Activated CD8-positive, alpha-beta memory T cell treated with anti-CD3 and anti-CD28 coated beads, Interleukin-2, amount 50 U/mL, for 24 hours (primary cell): ENCODE data around the gene PDE4D.

ENCODE experiments used
- DNase-seq: peaks from one replicate; pipeline ENCODE4 v3.0.0-alpha.2; 2020; ENCODE audit errors: extremely low read depth

PDE4D gene

GRCh38 chr5:59366784-59367183 lies 526.7 kb downstream of the PDE4D start:
- no peak for DNase-seq

- DNase-seq: no peak
These were observed 531.1 kb downstream of the PDE4D start for GRCh38 chr5:59362438-59362837.

GRCh38 chr5:59361454-59361853 lies 532.1 kb downstream of the PDE4D start:
- no peak for DNase-seq

GRCh38 chr5:59360130-59360555 lies 533.4 kb downstream of the PDE4D start:
- DNase-seq: no peak

- DNase-seq: no peak
These were observed 535.3 kb downstream of the PDE4D start for GRCh38 chr5:59358005-59358861.

GRCh38 chr5:59357381-59357977 lies 536.0 kb downstream of the PDE4D start:
- DNase-seq: no peak

GRCh38 chr5:59356813-59357380 lies 536.6 kb downstream of the PDE4D start:
- no peak for DNase-seq

- no peak for DNase-seq
These were observed 538.7 kb downstream of the PDE4D start for GRCh38 chr5:59354811-59355210.

- DNase-seq: no peak
These were observed 539.3 kb downstream of the PDE4D start for GRCh38 chr5:59354274-59354673.

- DNase-seq: no peak
These were observed 542.3 kb downstream of the PDE4D start for GRCh38 chr5:59351076-59351794.

- DNase-seq: no peak
These were observed 545.3 kb downstream of the PDE4D start for GRCh38 chr5:59348189-59348588.

- no peak for DNase-seq
These were observed 546.5 kb downstream of the PDE4D start for GRCh38 chr5:59346982-59347381.

GRCh38 chr5:59346514-59346913 lies 547.0 kb downstream of the PDE4D start:
- DNase-seq: no peak

GRCh38 chr5:59342181-59342580 lies 551.3 kb downstream of the PDE4D start:
- no peak for DNase-seq

GRCh38 chr5:59341760-59342159 lies 551.8 kb downstream of the PDE4D start:
- DNase-seq: no peak

GRCh38 chr5:59341155-59341554 lies 552.4 kb downstream of the PDE4D start:
- DNase-seq: no peak

- no peak for DNase-seq
These were observed 552.9 kb downstream of the PDE4D start for GRCh38 chr5:59340637-59341036.

- no peak for DNase-seq
These were observed 556.3 kb downstream of the PDE4D start for GRCh38 chr5:59337240-59337639.

GRCh38 chr5:59335544-59335943 lies 558.0 kb downstream of the PDE4D start:
- DNase-seq: no peak

- DNase-seq: no peak
These were observed 560.1 kb downstream of the PDE4D start for GRCh38 chr5:59333416-59333815.

- no peak for DNase-seq
These were observed 561.1 kb downstream of the PDE4D start for GRCh38 chr5:59332236-59332973.

- no peak for DNase-seq
These were observed 562.8 kb downstream of the PDE4D start for GRCh38 chr5:59330680-59331079.
